Tibial nerve (tissue), 4 donors: ENCODE data around the gene MRTFB. TPM values are rescaled to one million over a fixed set of nuclear protein-coding genes. Genes with fewer than 3 reads are reported as not detected.

ENCODE experiments used
- DNase-seq, 2 donors: peaks; one replicate each; pipeline ENCODE4 v3.0.0-alpha.2; 2019; ENCODE audit warnings: low spot score in 2 of 2
- H3K27ac ChIP-seq, 4 donors: fragments of 200-600 bp; sonication (generic) in 3 of 4; one replicate each; pipeline ENCODE4 v1.5.1; 2017 to 2019; ENCODE audit warnings: mild to moderate bottlenecking in 1 of 4
- H3K27me3 ChIP-seq, 2 donors: fragments of 200-600 bp; sonication (generic) in 1 of 2; one replicate each; pipeline versions ENCODE4 v1.5.1 to v1.6.0; 2017 to 2019
- H3K36me3 ChIP-seq, 3 donors: fragments of 200-600 bp; sonication (generic); one replicate each; pipeline ENCODE4 v1.5.1; 2018 to 2019
- H3K4me1 ChIP-seq, 4 donors: fragments of 200-600 bp; sonication (generic) in 3 of 4; one replicate each; pipeline ENCODE4 v1.5.1; 2017 to 2019
- H3K4me3 ChIP-seq, 4 donors: fragments of 200-600 bp; sonication (generic) in 3 of 4; one replicate each; pipeline ENCODE4 v1.5.1; 2017 to 2019; ENCODE audit warnings: mild to moderate bottlenecking in 1 of 4, moderate library complexity in 1 of 4
- H3K9me3 ChIP-seq, 4 donors: fragments of 200-600 bp; sonication (generic) in 3 of 4; one replicate each; pipeline ENCODE4 v1.5.1; 2017 to 2019
- CTCF ChIP-seq, 5 experiments: fragments of 200-600 bp in 3 of 5; fragments of 450-650 bp in 2 of 5; sonication (generic) in 3 of 5; IDR thresholded peaks; one replicate each; pipeline ENCODE4 v1.5.1; 2016 to 2019; ENCODE audit warnings: antibody characterized with exemption in 5 of 5, mild to moderate bottlenecking in 3 of 5, moderate library complexity in 2 of 5
- EP300 ChIP-seq, 2 donors: sonication (generic); formaldehyde crosslinking; IDR thresholded peaks; one replicate each; pipeline ENCODE4 v1.6.1; 2017; ENCODE audit warnings: antibody characterized with exemption in 2 of 2, mild to moderate bottlenecking in 1 of 2
- POLR2A ChIP-seq, 2 donors: fragments of 450-650 bp; IDR thresholded peaks; one replicate each; pipeline ENCODE4 v1.6.1; 2017; ENCODE audit warnings: antibody characterized with exemption in 2 of 2, mild to moderate bottlenecking in 2 of 2, moderate library complexity in 2 of 2
- WGBS, 2 donors: methylation state at CpG; one replicate each; pipeline ENCODE4 v1.1.5; 2018; 5-methylcytosine and 5-hydroxymethylcytosine counted together
- total RNA-seq, 4 donors: library from RNA; depleted of rRNA; stranded (reverse); fragments of >200 nt; gene quantifications; one replicate each; pipeline ENCODE4 v1.1.0, GENCODE V29; 2016

MRTFB gene
- total RNA-seq, 4 donors from 2014 or later: 35.6 to 76.9 (median 61.8) TPM

GRCh38 chr16:14029658-14030057, 41.5 kb upstream of the MRTFB start:
- TF ChIP-seq EP300 (IDR thresholded peaks at IDR 0.05) (no peak), CTCF (IDR thresholded peaks at IDR 0.05) (no peak), POLR2A (IDR thresholded peaks at IDR 0.05) (no peak)
- H3K4me1 ChIP-seq: no peaks in the 10 kb centered on the region
- no peak overlapping the region for H3K4me3 ChIP-seq
- no peak for DNase-seq
- no peaks in the 10 kb centered on the region for H3K36me3 ChIP-seq
- no peak overlapping the region for H3K27ac ChIP-seq
- 48 to 64% methylated on average over 6 of the region's 6 CpGs for WGBS, 2 donors
- no peaks in the 10 kb centered on the region for H3K27me3 ChIP-seq
- peaks cover 0 to 5% (median 0%) of the 10 kb centered on the region in 4 donors for H3K9me3 ChIP-seq

GRCh38 chr16:14035092-14035491, 36.0 kb upstream of the MRTFB start:
- Histone ChIP-seq H3K36me3 (no peaks in the 10 kb centered on the region), H3K4me1 (no peaks in the 10 kb centered on the region), H3K27me3 (no peaks in the 10 kb centered on the region), H3K9me3 (peaks cover 0 to 15% (median 0%) of the 10 kb centered on the region in 4 donors), H3K27ac (no peak overlapping the region), H3K4me3 (no peak overlapping the region)
- 84 to 89% methylated on average over 5 of the region's 5 CpGs for WGBS, 2 donors
- DNase-seq: no peak
- TF ChIP-seq CTCF (IDR thresholded peaks at IDR 0.05) (no peak), EP300 (IDR thresholded peaks at IDR 0.05) (no peak), POLR2A (IDR thresholded peaks at IDR 0.05) (no peak)

GRCh38 chr16:14036889-14037288, 34.2 kb upstream of the MRTFB start:
- Histone ChIP-seq H3K36me3 (no peaks in the 10 kb centered on the region), H3K4me1 (no peaks in the 10 kb centered on the region), H3K27me3 (no peaks in the 10 kb centered on the region), H3K9me3 (peaks cover 0 to 15% (median 0%) of the 10 kb centered on the region in 4 donors), H3K4me3 (no peak overlapping the region), H3K27ac (no peak overlapping the region)
- DNase-seq: no peak
- TF ChIP-seq CTCF (IDR thresholded peaks at IDR 0.05) (no peak), POLR2A (IDR thresholded peaks at IDR 0.05) (no peak), EP300 (IDR thresholded peaks at IDR 0.05) (no peak)
- 81 to 87% methylated on average over 7 of the region's 7 CpGs for WGBS, 2 donors

- Histone ChIP-seq H3K4me3 (no peak overlapping the region), H3K27ac (no peak overlapping the region), H3K36me3 (no peaks in the 10 kb centered on the region), H3K27me3 (no peaks in the 10 kb centered on the region), H3K4me1 (no peaks in the 10 kb centered on the region), H3K9me3 (peaks cover 0 to 15% (median 0%) of the 10 kb centered on the region in 4 donors)
- no peak for DNase-seq
- TF ChIP-seq CTCF (IDR thresholded peaks at IDR 0.05) (no peak), EP300 (IDR thresholded peaks at IDR 0.05) (no peak), POLR2A (IDR thresholded peaks at IDR 0.05) (no peak)
- WGBS, 2 donors: 95 to 97% methylated on average over 3 of the region's 3 CpGs
Observed at GRCh38 chr16:14037960-14038359, 33.2 kb upstream of the MRTFB start.

- DNase-seq: no peak
- TF ChIP-seq EP300 (IDR thresholded peaks at IDR 0.05) (no peak), POLR2A (IDR thresholded peaks at IDR 0.05) (no peak), CTCF (IDR thresholded peaks at IDR 0.05) (no peak)
- H3K27me3 ChIP-seq: no peaks in the 10 kb centered on the region
- no peaks in the 10 kb centered on the region for H3K36me3 ChIP-seq
- no peaks in the 10 kb centered on the region for H3K4me1 ChIP-seq
- H3K4me3 ChIP-seq: no peak overlapping the region
- peaks cover 0 to 15% (median 0%) of the 10 kb centered on the region in 4 donors for H3K9me3 ChIP-seq
- WGBS, 2 donors: 73 to 79% methylated on average over 4 of the region's 4 CpGs
- no peak overlapping the region for H3K27ac ChIP-seq
Observed at GRCh38 chr16:14041164-14041563, 30.0 kb upstream of the MRTFB start.
